HG02678 (cell line): ENCODE results near the gene PPP1R18.
A peak's percentile ranks its signal among the peaks of the same experiment; 100 is the strongest.
"Not testable (repeated sequence)": the region's sequence is repeated elsewhere in the genome, so short reads cannot be mapped to it uniquely, and the experiment has no call there.

Experiments
- ATAC-seq: cut with Tn5 transposase; IDR thresholded peaks from one replicate; pipeline ENCODE4 v1.9.1; 2021; ENCODE audit warnings: mild to moderate bottlenecking, moderate library complexity; ENCODE audit not compliant: unreplicated experiment

Gene PPP1R18

GRCh38 chr6:30686009-30686907, at the start of gene PPP1R18:
TSS of gene PPP1R18 (minus strand) at chr6:30686645. CDS start at chr6:30686018, 627 bp downstream.
- ATAC-seq, result peak; percentile 19

GRCh38 chr6:30735668-30736314, 49.3 kb upstream of the PPP1R18 start:
- no peak for ATAC-seq

- no peak for ATAC-seq
Measured at GRCh38 chr6:30732237-30732943, 45.9 kb upstream of the PPP1R18 start.

- peak; percentile 61 for ATAC-seq
Measured at GRCh38 chr6:30730601-30731435, 44.4 kb upstream of the PPP1R18 start.

GRCh38 chr6:30727920-30728553, 41.6 kb upstream of the PPP1R18 start:
- no peak for ATAC-seq

GRCh38 chr6:30726506-30727413, 40.3 kb upstream of the PPP1R18 start:
- ATAC-seq, result no peak

- no peak for ATAC-seq
Measured at GRCh38 chr6:30725713-30726505, 39.5 kb upstream of the PPP1R18 start.

GRCh38 chr6:30724906-30725667, 38.6 kb upstream of the PPP1R18 start:
- ATAC-seq, result no peak

- ATAC-seq, result not testable (repeated sequence)
Measured at GRCh38 chr6:30723843-30724741, 37.6 kb upstream of the PPP1R18 start.

GRCh38 chr6:30723159-30723842, 36.9 kb upstream of the PPP1R18 start:
- not testable (repeated sequence) for ATAC-seq

GRCh38 chr6:30722280-30723112, 36.1 kb upstream of the PPP1R18 start:
- no peak for ATAC-seq

GRCh38 chr6:30722025-30722279, 35.5 kb upstream of the PPP1R18 start:
- not testable (repeated sequence) for ATAC-seq

GRCh38 chr6:30721198-30722024, 35.0 kb upstream of the PPP1R18 start:
- peak; percentile 27 for ATAC-seq

- ATAC-seq, result no peak
Measured at GRCh38 chr6:30720738-30721197, 34.3 kb upstream of the PPP1R18 start.
